CD1c-positive myeloid dendritic cell (primary cell): Measurements from ENCODE around the gene PANX3.

Source experiments
- DNase-seq: peaks from one replicate; pipeline ENCODE4 v3.0.0-alpha.2; 2016; ENCODE audit errors: extremely low spot score

The PANX3 gene

GRCh38 chr11:124618863-124619262 is 7.6 kb downstream of the PANX3 start:
- DNase-seq: no peak

GRCh38 chr11:124622531-124623451 is 11.6 kb downstream of the PANX3 start, which contains the start of gene TBRG1:
TBRG1 (plus strand) TSS chr11:124622864; CDS start chr11:124623084, 220 bp downstream.
- peak; percentile 89 for DNase-seq

GRCh38 chr11:124623861-124624525 is 12.8 kb downstream of the PANX3 start:
- DNase-seq: no peak

GRCh38 chr11:124625504-124626168 is 14.4 kb downstream of the PANX3 start:
- no peak for DNase-seq

GRCh38 chr11:124627546-124627945 is 16.3 kb downstream of the PANX3 start:
- DNase-seq: peak; percentile 14

GRCh38 chr11:124629961-124630360 is 18.7 kb downstream of the PANX3 start:
- DNase-seq: no peak

- no peak for DNase-seq
Measured at GRCh38 chr11:124633355-124633754, 22.1 kb downstream of the PANX3 start.

- DNase-seq: no peak
Measured at GRCh38 chr11:124635932-124636331, 24.7 kb downstream of the PANX3 start.

GRCh38 chr11:124638500-124638899 is 27.3 kb downstream of the PANX3 start:
- no peak for DNase-seq

GRCh38 chr11:124639186-124639585 is 28.0 kb downstream of the PANX3 start:
- DNase-seq: no peak

GRCh38 chr11:124640666-124641065 is 29.4 kb downstream of the PANX3 start:
- DNase-seq: no peak

- no peak for DNase-seq
Measured at GRCh38 chr11:124642628-124643027, 31.4 kb downstream of the PANX3 start.

- DNase-seq: no peak
Measured at GRCh38 chr11:124643042-124643604, 31.9 kb downstream of the PANX3 start.

- no peak for DNase-seq
Measured at GRCh38 chr11:124643605-124644425, 32.6 kb downstream of the PANX3 start.

- DNase-seq: peak; percentile 64
Measured at GRCh38 chr11:124644426-124645280, 33.4 kb downstream of the PANX3 start.

GRCh38 chr11:124646148-124646547 is 34.9 kb downstream of the PANX3 start:
- no peak for DNase-seq

GRCh38 chr11:124648610-124649009 is 37.4 kb downstream of the PANX3 start:
- no peak for DNase-seq

GRCh38 chr11:124656774-124657630 is 45.8 kb downstream of the PANX3 start:
- no peak for DNase-seq

- DNase-seq: no peak
Measured at GRCh38 chr11:124657904-124658303, 46.7 kb downstream of the PANX3 start.
